ENCODE results near the gene CUL7. TPM values are rescaled to one million over a fixed set of nuclear protein-coding genes. Genes with fewer than 3 reads are reported as not detected.

Gene CUL7
- total RNA-seq, 1 donor from 2014 or later, result 7.0 TPM

GRCh38 chr6:43090559-43090956, 36.9 kb upstream of the CUL7 start:
- Histone ChIP-seq H3K36me3 (no peaks in the 10 kb centered on the region), H3K4me1 (no peaks in the 10 kb centered on the region), H3K27ac (replicated peaks) (no peak overlapping the region), H3K27me3 (ENCODE audit: low read depth) (no peaks in the 10 kb centered on the region), H3K9me3 (replicated peaks) (no peaks in the 10 kb centered on the region), H3K4me3 (no peak overlapping the region)
- no peak for DNase-seq
- TF ChIP-seq CTCF (IDR thresholded peaks at IDR 0.05; ENCODE audit: borderline replicate concordance), result no peak
- intact Hi-C loops (cut with micrococcal nuclease), result no loop called here

- Histone ChIP-seq H3K9me3 (replicated peaks) (no peaks in the 10 kb centered on the region), H3K27me3 (ENCODE audit: low read depth) (no peaks in the 10 kb centered on the region), H3K4me1 (no peaks in the 10 kb centered on the region), H3K27ac (replicated peaks) (no peak overlapping the region), H3K36me3 (no peaks in the 10 kb centered on the region), H3K4me3 (no peak overlapping the region)
- intact Hi-C loops (cut with micrococcal nuclease), result no loop called here
- DNase-seq, result no peak
- TF ChIP-seq CTCF (IDR thresholded peaks at IDR 0.05; ENCODE audit: borderline replicate concordance), result no peak
Measured at GRCh38 chr6:43089874-43090558, 36.4 kb upstream of the CUL7 start.

- H3K4me3 ChIP-seq, result no peak overlapping the region
- intact Hi-C loops (cut with micrococcal nuclease), result no loop called here
- H3K36me3 ChIP-seq, result no peaks in the 10 kb centered on the region
- no peak overlapping the region for H3K27ac ChIP-seq (replicated peaks)
- no peaks in the 10 kb centered on the region for H3K4me1 ChIP-seq
- DNase-seq, result no peak
- TF ChIP-seq CTCF (IDR thresholded peaks at IDR 0.05; ENCODE audit: borderline replicate concordance), result no peak
- no peaks in the 10 kb centered on the region for H3K9me3 ChIP-seq (replicated peaks)
- H3K27me3 ChIP-seq (ENCODE audit: low read depth), result no peaks in the 10 kb centered on the region
Measured at GRCh38 chr6:43089467-43089866, 35.8 kb upstream of the CUL7 start.

GRCh38 chr6:43088654-43089056, 35.0 kb upstream of the CUL7 start:
- Histone ChIP-seq H3K4me3 (no peak overlapping the region), H3K36me3 (no peaks in the 10 kb centered on the region), H3K27ac (replicated peaks) (no peak overlapping the region), H3K27me3 (ENCODE audit: low read depth) (no peaks in the 10 kb centered on the region), H3K4me1 (no peaks in the 10 kb centered on the region), H3K9me3 (replicated peaks) (no peaks in the 10 kb centered on the region)
- no peak for DNase-seq
- TF ChIP-seq CTCF (IDR thresholded peaks at IDR 0.05; ENCODE audit: borderline replicate concordance), result no peak
- intact Hi-C loops (cut with micrococcal nuclease), result no loop called here

GRCh38 chr6:43086022-43086658, 32.5 kb upstream of the CUL7 start:
- H3K27me3 ChIP-seq (ENCODE audit: low read depth), result no peaks in the 10 kb centered on the region
- H3K4me3 ChIP-seq, result no peak overlapping the region
- H3K36me3 ChIP-seq, result no peaks in the 10 kb centered on the region
- DNase-seq, result no peak
- no peaks in the 10 kb centered on the region for H3K4me1 ChIP-seq
- intact Hi-C loops (cut with micrococcal nuclease), result no loop called here
- H3K9me3 ChIP-seq (replicated peaks), result no peaks in the 10 kb centered on the region
- no peak overlapping the region for H3K27ac ChIP-seq (replicated peaks)
- no peak for TF ChIP-seq CTCF (IDR thresholded peaks at IDR 0.05; ENCODE audit: borderline replicate concordance)
